HT-29 (cell line): ENCODE measurements around the gene RELN. TPM values are rescaled to one million over a fixed set of nuclear protein-coding genes. Genes with fewer than 3 reads are reported as not detected.

ENCODE experiments used
- DNase-seq: peaks from one replicate; pipeline ENCODE4 v3.0.0-alpha.2; 2015; ENCODE audit warnings: low spot score
- total RNA-seq: library from RNA; depleted of rRNA; stranded (reverse); fragments of >200 nt; shearing (Covaris generic); gene quantifications from 2 replicates; pipeline ENCODE4 v1.2.3, GENCODE V29; 2014

RELN gene
- total RNA-seq, 1 experiment from 2014 or later = not detected

- DNase-seq = no peak
Observed at GRCh38 chr7:103574576-103574975, 414.9 kb downstream of the RELN start.

DNA sequence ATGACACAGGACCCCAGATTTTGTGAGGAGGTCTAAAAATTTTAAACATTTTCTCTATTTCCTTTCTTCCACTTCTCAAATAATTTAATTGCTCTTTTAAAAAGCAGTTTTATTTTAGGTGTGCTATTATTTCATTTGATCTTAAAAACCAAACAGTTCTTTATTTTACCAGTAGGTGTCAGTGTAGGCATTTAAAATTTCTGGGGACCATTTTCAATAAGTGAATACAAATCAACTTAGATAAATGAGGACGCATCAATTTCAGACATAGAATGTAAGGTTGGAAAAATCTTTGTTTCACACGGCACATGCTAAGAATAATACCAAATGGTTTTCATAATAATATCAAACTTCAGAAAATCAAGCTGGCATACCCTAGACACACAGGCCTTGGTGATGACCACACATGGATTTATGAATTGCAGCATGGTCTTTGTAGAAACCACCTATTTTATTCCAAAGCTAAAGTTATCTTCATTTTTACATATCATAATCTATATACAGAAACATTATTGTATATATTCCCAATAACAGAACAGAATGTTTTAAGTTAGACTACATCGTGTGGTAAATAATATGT lies 415.9 kb downstream of the RELN start:
- DNase-seq = peak; percentile 66

GRCh38 chr7:103571586-103571985 lies 417.9 kb downstream of the RELN start:
- DNase-seq = no peak

DNA sequence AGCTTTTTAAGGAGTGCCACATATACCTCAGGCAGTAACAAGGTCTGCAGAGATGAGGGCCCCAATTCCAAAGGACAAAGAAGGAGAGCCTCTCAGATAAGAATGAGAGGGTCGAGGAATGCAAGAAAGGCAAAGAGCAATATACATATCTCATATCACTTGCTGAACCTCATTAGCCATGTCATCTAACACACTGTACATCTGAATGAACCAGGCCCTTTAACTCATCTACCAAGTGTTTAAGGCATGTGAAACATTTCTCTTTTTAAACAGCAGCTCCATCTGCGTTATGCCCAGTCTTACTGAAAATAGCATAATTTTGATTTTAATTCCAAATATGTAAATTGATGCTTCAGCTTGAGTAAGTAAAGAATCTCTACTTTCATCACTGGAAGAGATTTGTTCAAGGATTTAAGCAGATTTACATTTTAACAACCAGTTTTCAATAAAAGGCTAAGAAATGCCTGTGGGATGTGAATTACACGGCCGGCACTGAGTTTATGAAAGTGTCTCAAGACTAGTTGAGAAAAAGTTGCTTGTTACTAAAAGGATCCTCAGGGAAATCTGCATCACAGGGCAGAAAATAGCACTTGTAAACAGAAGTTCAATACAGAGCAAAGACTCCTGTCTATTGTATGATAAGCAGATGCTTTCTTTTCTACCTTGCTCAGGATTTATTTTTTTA lies 419.7 kb downstream of the RELN start:
- DNase-seq = no peak

DNA sequence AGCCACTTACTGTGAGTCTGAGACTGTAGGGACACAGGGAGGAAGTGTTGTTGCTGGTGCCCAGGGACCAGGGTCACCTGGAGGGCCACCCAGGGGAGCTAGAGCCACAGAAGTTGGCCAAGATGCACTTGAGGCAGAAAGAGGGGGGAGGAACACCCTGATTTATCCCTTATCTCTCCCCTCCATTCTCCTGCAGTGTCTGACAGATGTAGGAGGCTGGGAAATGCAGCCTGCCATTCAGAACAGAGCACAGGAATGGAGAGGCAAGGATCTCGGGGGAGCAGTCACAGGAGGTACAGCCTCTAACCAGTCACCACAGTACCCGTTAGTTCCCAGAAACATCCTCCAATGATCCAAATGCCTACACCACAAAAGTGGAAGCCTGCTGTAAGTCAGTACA lies 425.0 kb downstream of the RELN start:
- DNase-seq = no peak

GRCh38 chr7:103560136-103560535 lies 429.3 kb downstream of the RELN start:
- DNase-seq = no peak

- DNase-seq = no peak
Observed at GRCh38 chr7:103551016-103551415, 438.4 kb downstream of the RELN start.

DNA sequence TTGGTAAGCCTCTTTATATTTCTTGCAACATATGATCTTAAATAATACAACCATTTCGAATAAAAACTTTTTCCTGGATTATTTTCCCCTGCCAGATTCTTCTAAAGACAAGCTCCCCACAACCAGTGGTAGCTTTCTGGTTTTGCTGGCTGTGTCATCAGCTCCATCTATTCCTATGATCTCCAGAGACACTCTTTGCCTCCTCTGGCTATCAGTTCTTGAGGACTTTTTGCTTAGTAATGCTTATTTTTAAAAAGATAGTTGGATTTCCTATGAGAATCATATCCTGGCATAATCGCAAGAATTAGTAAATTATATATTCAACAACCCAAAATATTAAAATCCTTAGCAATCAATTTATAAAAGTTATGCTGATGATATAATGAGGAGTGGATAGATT lies 439.7 kb downstream of the RELN start:
- DNase-seq = no peak

DNA sequence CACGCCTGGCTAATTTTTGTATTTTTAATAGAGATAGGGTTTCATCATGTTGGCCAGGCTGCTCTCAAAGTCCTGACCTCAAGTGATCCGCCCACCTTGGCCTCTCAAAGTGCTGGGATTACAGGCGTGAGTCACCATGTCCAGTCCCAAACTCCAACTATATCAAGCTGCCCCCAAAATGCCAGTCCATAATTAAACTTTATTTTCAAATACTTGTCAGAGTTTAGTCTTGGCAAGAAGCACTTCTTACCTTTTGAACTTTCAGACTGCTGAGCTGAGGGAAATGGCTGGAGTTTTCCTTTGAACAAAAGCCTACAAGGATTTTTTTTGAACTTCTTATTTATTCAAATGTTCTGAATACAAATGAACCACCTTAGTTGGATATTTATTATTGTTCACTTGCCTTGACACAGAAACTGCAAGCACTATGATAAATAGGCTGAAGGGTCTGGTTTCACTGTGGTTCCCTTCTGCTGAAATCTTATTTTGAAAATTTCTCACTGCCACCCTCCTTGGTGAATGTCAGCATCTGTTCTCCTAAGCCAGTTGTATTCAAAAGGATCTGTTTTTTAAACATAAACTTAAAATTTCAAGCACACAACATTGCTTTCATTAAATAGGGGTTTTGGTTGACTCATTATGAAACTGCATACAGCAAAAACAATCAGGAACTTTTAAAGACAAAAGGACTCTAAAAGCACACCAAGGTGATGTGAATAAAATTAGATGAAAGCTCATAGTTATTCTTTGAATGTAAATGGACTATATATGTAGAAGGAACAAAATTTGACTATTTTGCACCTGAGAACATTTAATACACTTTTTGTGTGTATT lies 441.8 kb downstream of the RELN start:
- no peak for DNase-seq

DNA sequence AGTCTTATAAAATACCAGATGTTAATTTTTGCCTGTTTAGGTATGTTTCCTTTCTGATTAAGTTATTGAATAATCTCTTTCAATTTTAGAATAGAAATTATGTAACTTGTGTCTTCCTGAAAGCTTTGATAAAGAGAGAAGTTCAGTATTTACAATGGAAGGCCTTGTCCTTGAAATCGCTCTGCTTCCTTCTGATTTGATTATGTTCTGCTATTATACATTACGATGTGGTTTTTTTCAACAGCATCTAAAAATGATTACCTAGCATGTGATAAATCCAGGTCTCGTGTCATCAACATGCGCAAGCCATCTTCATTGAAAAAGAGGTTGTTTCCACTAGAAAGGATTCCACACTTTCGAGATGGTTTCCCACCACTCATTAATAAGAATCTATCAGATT lies 447.0 kb downstream of the RELN start:
- no peak for DNase-seq

DNA sequence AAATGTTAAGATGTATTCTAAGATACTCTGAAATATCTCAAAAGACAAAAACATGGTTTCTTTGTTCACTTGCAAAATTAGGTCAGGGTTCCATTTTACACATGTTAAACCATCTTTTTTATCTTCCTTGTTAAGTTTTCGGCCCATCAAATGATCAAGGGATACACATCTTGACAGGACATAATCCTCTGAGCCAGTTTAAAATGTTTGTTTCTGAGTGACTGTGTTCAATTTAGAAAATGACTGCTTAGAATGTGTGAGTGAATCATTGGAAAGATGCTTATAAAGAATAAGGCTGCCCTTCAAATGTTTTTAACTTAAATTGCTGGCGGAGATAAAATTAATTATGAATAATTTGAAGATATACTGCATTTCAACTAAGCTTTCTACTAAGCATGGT lies 447.5 kb downstream of the RELN start:
- DNase-seq = no peak

DNA sequence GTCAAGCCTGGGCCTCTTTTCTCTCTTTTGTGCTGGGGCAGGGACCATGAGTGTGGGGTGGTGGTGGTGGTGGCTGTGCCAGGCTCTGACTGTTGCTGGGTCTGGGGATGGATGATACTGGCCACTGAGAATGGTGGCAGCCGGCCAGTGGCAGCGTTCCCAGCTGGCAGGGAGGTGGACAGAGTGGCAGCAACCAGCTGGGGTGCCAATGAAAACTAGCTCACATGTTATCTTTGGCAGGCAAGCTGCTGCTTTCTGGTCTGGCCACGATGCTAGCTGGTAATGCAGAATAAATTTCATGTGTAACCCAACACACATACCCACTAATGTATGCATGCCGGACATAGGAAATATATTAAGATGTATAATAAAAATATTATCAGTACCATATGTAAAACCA lies 448.4 kb downstream of the RELN start:
- DNase-seq = no peak

DNA sequence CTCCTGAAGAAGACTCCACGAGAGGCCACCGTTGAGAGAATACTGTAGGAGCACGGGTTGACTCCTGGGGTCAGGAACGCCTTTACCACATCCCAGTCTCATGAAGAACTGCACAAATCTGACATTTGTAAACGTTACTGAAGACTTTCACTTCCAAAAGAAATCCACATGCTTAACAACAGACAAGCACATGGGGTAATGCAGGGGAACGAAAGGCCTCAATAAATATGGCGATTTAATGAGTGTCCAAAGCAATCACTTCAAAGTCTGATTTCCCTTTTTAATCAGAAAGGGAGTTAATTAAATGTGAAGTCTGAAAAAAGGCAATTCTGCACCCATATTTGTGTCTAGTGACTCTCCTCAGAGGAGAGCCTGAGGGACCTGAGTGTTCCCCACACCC lies 449.1 kb downstream of the RELN start:
- DNase-seq = no peak

GRCh38 chr7:103539875-103540274 lies 449.6 kb downstream of the RELN start:
- DNase-seq = no peak

GRCh38 chr7:103538964-103539709 lies 450.3 kb downstream of the RELN start:
- no peak for DNase-seq

GRCh38 chr7:103533761-103534160 lies 455.7 kb downstream of the RELN start:
- DNase-seq = no peak

DNA sequence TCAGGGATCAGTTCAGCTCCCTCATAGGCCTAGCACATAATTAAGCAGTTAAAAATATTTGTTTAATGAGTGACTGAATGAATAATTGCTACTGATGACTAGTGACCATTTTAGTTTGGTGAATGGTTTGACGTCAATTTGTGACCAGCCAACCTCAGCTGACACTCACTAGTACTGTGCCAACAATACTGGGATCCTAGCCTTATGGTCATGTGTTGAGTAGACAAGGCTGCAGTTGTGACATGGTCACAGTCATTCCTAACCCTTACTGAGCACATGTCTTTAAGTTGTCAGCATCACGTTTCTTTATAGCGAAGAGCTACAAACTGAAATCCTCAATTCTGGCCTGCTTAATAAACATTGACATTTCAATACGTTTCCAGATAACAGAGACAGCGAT lies 456.5 kb downstream of the RELN start:
- no peak for DNase-seq

- no peak for DNase-seq
Observed at GRCh38 chr7:103528152-103528551, 461.3 kb downstream of the RELN start.

GRCh38 chr7:103525937-103526336 lies 463.5 kb downstream of the RELN start:
- DNase-seq = no peak

- peak; percentile 56 for DNase-seq
Observed at GRCh38 chr7:103524042-103524907, 465.2 kb downstream of the RELN start.

- no peak for DNase-seq
Observed at GRCh38 chr7:103521937-103522336, 467.5 kb downstream of the RELN start.
